NT2/D1 (cell line): ENCODE data around the gene OR8K1.

Experiments
- DNase-seq: peaks from one replicate; pipeline ENCODE4 v3.0.0-alpha.2; 2011; ENCODE audit warnings: low read depth, low spot score
- H3K27me3 ChIP-seq: 2 replicates; pipeline ENCODE4 v1.6.0; 2011; ENCODE audit warnings: mild to moderate bottlenecking; ENCODE audit not compliant: insufficient read length, insufficient read depth
- H3K36me3 ChIP-seq: 2 replicates; pipeline ENCODE4 v1.6.1; 2011; ENCODE audit warnings: mild to moderate bottlenecking, low read length, mixed read lengths; ENCODE audit not compliant: insufficient read depth, insufficient read length
- H3K4me1 ChIP-seq: 2 replicates; pipeline ENCODE4 v1.5.1; 2011; ENCODE audit not compliant: insufficient read depth, insufficient read length
- H3K4me3 ChIP-seq: 2 replicates; pipeline ENCODE4 v1.5.1; 2011; ENCODE audit warnings: low read depth; ENCODE audit not compliant: insufficient read length
- H3K9ac ChIP-seq: 2 replicates; pipeline ENCODE4 v1.6.0; 2011; ENCODE audit warnings: low read depth; ENCODE audit not compliant: insufficient read length
- H3K9me3 ChIP-seq: 2 replicates; pipeline ENCODE4 v1.5.1; 2011; ENCODE audit warnings: mild to moderate bottlenecking, low read length; ENCODE audit not compliant: insufficient read depth
- SUZ12 ChIP-seq: IDR thresholded peaks from 2 replicates; pipeline ENCODE4 v1.6.1; 2011; ENCODE audit not compliant: insufficient read length, insufficient read depth; ENCODE audit errors: extremely low read depth
- YY1 ChIP-seq: IDR thresholded peaks from 2 replicates; pipeline ENCODE4 v1.6.1; 2011; ENCODE audit not compliant: insufficient read length, insufficient read depth
- ZNF274 ChIP-seq: IDR thresholded peaks from 2 replicates; pipeline ENCODE4 v1.6.1; 2011; ENCODE audit warnings: mild to moderate bottlenecking, low read depth, low read length

OR8K1 gene

DNA sequence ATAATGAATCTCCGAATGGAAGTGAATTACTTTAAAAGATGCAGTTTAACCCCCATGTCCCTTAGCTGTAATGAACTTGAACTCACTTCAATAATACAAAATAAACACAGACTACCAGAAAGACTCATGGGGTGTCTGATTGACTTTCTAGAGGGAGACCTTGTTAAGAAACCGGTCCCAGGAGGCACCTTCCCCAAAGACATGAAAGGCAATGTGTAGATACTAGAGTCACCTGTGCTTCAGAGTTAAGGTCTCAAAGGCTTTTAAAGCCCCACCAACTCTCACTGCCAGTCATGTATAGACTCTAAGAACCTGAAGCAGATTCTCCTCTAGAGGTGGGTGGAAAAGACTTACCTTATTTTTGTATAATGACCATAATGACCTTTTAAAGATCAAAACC lies 8.2 kb downstream of the OR8K1 start, which contains the start of gene OR8J1:
OR8J1 (plus strand) TSS at position 301 of the 400 bp plus-strand sequence. CDS start 5,956 bp downstream, outside the sequence.
- TF ChIP-seq YY1, result no peak
- TF ChIP-seq SUZ12, result no peak
- TF ChIP-seq ZNF274, result no peak
- no peaks in the 10 kb centered on the region for H3K9me3 ChIP-seq
- no peaks in the 10 kb centered on the region for H3K4me1 ChIP-seq
- DNase-seq, result no peak
- H3K9ac ChIP-seq, result no peak within 1 kb of the TSS
- no peaks in the 10 kb centered on the region for H3K36me3 ChIP-seq
- no peaks in the 10 kb centered on the region for H3K27me3 ChIP-seq
- no peak within 1 kb of the TSS for H3K4me3 ChIP-seq

DNA sequence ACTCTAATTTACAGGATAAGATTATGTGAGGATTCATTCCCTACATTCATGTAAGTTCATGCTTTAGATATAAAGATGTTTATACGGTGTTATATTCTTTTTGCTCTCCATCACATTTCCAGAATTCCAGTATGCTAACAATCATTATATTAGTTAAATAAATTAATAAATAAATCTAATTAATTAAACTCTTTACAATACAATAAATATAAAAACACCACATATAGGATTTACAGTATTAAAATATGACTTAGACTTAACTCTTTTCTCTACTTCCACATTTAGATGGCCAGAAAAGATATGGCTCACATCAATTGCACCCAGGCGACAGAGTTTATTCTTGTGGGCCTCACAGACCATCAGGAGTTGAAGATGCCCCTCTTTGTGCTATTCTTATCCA lies 29.5 kb downstream of the OR8K1 start, which contains the start of gene OR8U1:
OR8U1 (plus strand) TSS at position 301 of the 400 bp plus-strand sequence; CDS start at position 301, 0 bp downstream.
- no peaks in the 10 kb centered on the region for H3K9me3 ChIP-seq
- no peaks in the 10 kb centered on the region for H3K27me3 ChIP-seq
- DNase-seq, result no peak
- no peaks in the 10 kb centered on the region for H3K36me3 ChIP-seq
- no peak within 1 kb of the TSS for H3K4me3 ChIP-seq
- H3K9ac ChIP-seq, result no peak within 1 kb of the TSS
- no peaks in the 10 kb centered on the region for H3K4me1 ChIP-seq
- TF ChIP-seq ZNF274 (no peak), YY1 (no peak), SUZ12 (no peak)

DNA sequence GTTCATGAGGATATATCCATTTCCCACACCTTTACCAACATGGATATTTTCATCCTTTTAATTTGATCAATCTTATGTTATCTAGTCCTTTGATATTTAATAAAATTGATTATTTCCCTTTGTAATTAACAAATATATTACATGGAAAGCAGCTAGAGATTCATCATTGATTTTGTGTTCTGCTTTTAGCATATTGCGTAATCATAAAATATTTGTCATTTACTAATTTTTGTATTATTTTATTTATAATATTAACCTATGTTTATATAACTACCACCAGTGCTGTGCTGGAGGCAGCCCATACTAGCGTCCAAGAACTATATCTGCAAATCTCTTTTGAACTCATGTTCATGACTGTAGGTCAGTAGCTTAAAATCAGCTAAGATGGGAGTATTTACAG lies 34.3 kb downstream of the OR8K1 start:
- Histone ChIP-seq H3K9ac (no peak overlapping the region), H3K27me3 (no peaks in the 10 kb centered on the region), H3K9me3 (no peaks in the 10 kb centered on the region), H3K36me3 (no peaks in the 10 kb centered on the region), H3K4me1 (no peaks in the 10 kb centered on the region), H3K4me3 (no peak overlapping the region)
- no peak for TF ChIP-seq SUZ12
- TF ChIP-seq YY1, result no peak
- TF ChIP-seq ZNF274, result no peak
- no peak for DNase-seq

DNA sequence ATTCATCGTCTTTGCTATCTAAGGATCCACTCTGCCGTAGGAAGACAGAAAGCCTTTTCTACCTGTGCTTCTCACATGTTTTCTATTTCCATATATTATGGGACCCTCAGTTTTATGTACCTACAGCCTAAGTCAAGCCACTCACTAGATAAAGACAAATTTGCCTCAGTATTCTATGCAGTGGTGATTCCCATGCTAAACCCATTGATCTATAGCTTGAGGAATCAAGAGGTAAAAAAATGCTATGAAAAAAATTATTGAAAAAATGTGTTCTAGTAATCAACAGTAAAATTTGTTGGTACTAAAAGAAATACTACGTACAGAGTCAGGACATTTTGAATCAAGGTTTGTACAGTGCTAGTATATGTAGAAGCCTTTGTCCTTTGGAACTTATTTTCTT lies 48.5 kb downstream of the OR8K1 start:
- no peak for DNase-seq
- Histone ChIP-seq H3K27me3 (no peaks in the 10 kb centered on the region), H3K4me1 (no peaks in the 10 kb centered on the region), H3K9me3 (no peaks in the 10 kb centered on the region), H3K36me3 (no peaks in the 10 kb centered on the region), H3K9ac (no peak overlapping the region), H3K4me3 (no peak overlapping the region)
- TF ChIP-seq ZNF274 (no peak), YY1 (no peak), SUZ12 (no peak)

DNA sequence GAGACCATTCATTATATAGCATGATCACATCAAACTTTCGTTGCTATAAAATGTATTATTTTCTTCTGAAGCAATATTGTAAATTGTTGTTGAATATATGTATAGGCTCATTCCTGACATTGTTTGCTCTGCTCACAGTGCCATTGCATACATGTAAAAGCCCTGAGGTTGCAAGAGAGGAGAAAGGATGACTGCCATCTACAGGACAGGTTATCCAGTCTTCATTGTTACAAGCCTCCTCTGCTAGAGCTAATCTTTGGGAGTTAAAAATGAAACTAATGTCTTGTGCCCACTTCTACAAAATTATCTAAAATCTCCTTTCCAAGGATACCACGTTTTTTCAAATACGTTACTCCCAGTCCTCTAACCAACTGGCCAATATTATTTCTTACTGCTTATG lies 50.2 kb downstream of the OR8K1 start:
- TF ChIP-seq YY1 (no peak), ZNF274 (no peak), SUZ12 (no peak)
- Histone ChIP-seq H3K9me3 (no peaks in the 10 kb centered on the region), H3K9ac (no peak overlapping the region), H3K27me3 (no peaks in the 10 kb centered on the region), H3K4me1 (no peaks in the 10 kb centered on the region), H3K4me3 (no peak overlapping the region), H3K36me3 (no peaks in the 10 kb centered on the region)
- DNase-seq, result peak; percentile 9
